ENCODE measurements around the gene ACAT2.
"Not testable (repeated sequence)": the region's sequence is repeated elsewhere in the genome, so short reads cannot be mapped to it uniquely, and the experiment has no call there.

The ACAT2 gene

DNA sequence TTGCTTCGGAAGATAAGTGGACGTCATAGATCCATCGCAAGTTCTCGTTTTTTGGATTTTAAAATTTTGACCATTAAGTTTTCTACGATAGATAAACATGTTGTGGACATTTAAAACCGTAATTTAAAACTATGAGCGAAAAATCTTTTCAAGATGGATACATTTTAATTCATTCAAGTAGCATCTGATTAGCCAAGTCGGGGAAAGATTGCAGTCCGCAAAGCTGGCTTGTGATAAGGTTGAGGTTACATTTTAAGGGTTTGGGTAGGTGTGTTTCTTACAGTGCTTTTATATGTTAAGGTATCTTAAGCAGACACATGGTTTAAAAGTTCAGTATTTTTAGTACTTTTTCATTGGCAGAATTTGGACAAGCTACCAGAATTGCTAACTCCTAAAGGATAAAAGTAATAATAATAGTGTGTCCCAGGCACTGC is 33.3 kb upstream of the ACAT2 start:
- Histone ChIP-seq H3K36me3 (ENCODE audit: control insufficient read depth, low read length) (peaks cover 72% of the 10 kb centered on the region), H3K27ac (ENCODE audit: low read depth, low read length) (0 out of 2 replicates have a peak overlapping the region, but pooled peaks have one; percentile 87), H3K4me3 (ENCODE audit: low read length) (peak overlapping the region; percentile 81), H3F3A (ENCODE audit: control insufficient read depth, insufficient read depth) (no peaks in the 10 kb centered on the region; the same call in 1 of the 2 replicates), H3K9me3 (ENCODE audit: control insufficient read depth, insufficient read depth, low read length) (no peaks in the 10 kb centered on the region), H3K4me2 (ENCODE audit: low read length) (peak overlapping the region; percentile 70), H3K79me2 (ENCODE audit: control insufficient read depth, low read length) (peaks cover 98% of the 10 kb centered on the region), H3K4me1 (ENCODE audit: control insufficient read depth, low read length) (peaks cover 51% of the 10 kb centered on the region), H3K27me3 (ENCODE audit: control insufficient read depth, low read length) (no peaks in the 10 kb centered on the region), H3K9me2 (replicated peaks; ENCODE audit: control insufficient read depth, low read length) (no peaks in the 10 kb centered on the region), H4K20me1 (ENCODE audit: control insufficient read depth, insufficient read depth, low read depth, low read length) (peaks cover 41% of the 10 kb centered on the region)
- no peak for TF ChIP-seq CTCF (IDR thresholded peaks at IDR 0.05; ENCODE audit: low read depth, low read length, poor library complexity, severe bottlenecking)
- no peak for TF ChIP-seq EZH2phosphoT487 (IDR thresholded peaks at IDR 0.05; ENCODE audit: borderline replicate concordance, low read length)

DNA sequence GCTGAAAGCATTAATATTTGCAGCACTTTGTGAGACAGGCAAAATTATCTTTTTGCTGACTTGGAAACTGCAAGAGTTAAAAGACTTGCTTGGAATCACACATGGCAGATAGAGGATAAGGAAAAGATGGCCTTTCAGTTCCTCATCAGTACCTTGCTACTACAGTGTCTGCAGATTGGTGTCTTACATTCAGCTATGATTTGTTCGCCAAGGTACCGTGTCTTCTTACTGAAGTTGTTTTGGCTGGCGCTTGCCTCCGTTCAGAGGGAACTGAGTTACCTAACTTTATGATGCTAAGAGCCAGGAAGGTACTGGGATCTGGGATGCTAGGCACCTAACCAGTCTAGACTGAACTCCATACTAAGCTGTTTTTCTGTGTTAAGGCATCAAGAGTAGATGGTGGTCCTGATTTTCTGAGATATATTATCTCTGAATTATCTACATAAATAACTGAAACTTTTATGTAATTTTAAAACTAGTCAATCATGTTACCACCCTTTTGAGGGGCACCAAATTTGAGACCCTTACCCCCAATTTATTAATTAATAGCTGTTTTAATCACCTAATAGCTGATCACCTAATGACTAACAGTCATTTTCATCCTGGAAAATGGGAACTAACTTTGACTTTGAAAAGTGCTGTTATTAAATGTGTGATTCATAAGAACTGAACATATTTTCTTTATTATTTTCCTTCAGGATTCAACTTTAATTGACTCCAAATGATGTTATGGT is 32.1 kb upstream of the ACAT2 start:
- peaks cover 52% of the 10 kb centered on the region for H3K4me1 ChIP-seq (ENCODE audit: control insufficient read depth, low read length)
- H3K9me3 ChIP-seq (ENCODE audit: control insufficient read depth, insufficient read depth, low read length) = no peaks in the 10 kb centered on the region
- no peak overlapping the region for H3K27ac ChIP-seq (ENCODE audit: low read depth, low read length)
- peaks cover 41% of the 10 kb centered on the region for H4K20me1 ChIP-seq (ENCODE audit: control insufficient read depth, insufficient read depth, low read depth, low read length)
- H3K4me2 ChIP-seq (ENCODE audit: low read length) = peak overlapping the region; percentile 70
- H3K4me3 ChIP-seq (ENCODE audit: low read length) = peak overlapping the region; percentile 81
- H3K27me3 ChIP-seq (ENCODE audit: control insufficient read depth, low read length) = no peaks in the 10 kb centered on the region
- H3K9me2 ChIP-seq (replicated peaks; ENCODE audit: control insufficient read depth, low read length) = no peaks in the 10 kb centered on the region
- H3F3A ChIP-seq (ENCODE audit: control insufficient read depth, insufficient read depth) = no peaks in the 10 kb centered on the region; the same call in 1 of the 2 replicates
- H3K79me2 ChIP-seq (ENCODE audit: control insufficient read depth, low read length) = peaks cover 98% of the 10 kb centered on the region
- no peak for TF ChIP-seq EZH2phosphoT487 (IDR thresholded peaks at IDR 0.05; ENCODE audit: borderline replicate concordance, low read length)
- no peak for TF ChIP-seq CTCF (IDR thresholded peaks at IDR 0.05; ENCODE audit: low read depth, low read length, poor library complexity, severe bottlenecking)
- H3K36me3 ChIP-seq (ENCODE audit: control insufficient read depth, low read length) = peaks cover 71% of the 10 kb centered on the region

GRCh38 chr6:159730332-159730676 is 31.5 kb upstream of the ACAT2 start:
- Histone ChIP-seq H3K4me1 (ENCODE audit: control insufficient read depth, low read length) (peaks cover 50% of the 10 kb centered on the region), H3K27ac (ENCODE audit: low read depth, low read length) (no peak overlapping the region), H3K27me3 (ENCODE audit: control insufficient read depth, low read length) (no peaks in the 10 kb centered on the region), H4K20me1 (ENCODE audit: control insufficient read depth, insufficient read depth, low read depth, low read length) (peaks cover 45% of the 10 kb centered on the region), H3F3A (ENCODE audit: control insufficient read depth, insufficient read depth) (no peaks in the 10 kb centered on the region; the same call in 1 of the 2 replicates), H3K4me2 (ENCODE audit: low read length) (peak overlapping the region; percentile 70), H3K9me3 (ENCODE audit: control insufficient read depth, insufficient read depth, low read length) (no peaks in the 10 kb centered on the region), H3K79me2 (ENCODE audit: control insufficient read depth, low read length) (peaks cover 98% of the 10 kb centered on the region), H3K36me3 (ENCODE audit: control insufficient read depth, low read length) (peaks cover 72% of the 10 kb centered on the region), H3K9me2 (replicated peaks; ENCODE audit: control insufficient read depth, low read length) (no peaks in the 10 kb centered on the region), H3K4me3 (ENCODE audit: low read length) (peak overlapping the region; percentile 81)
- TF ChIP-seq EZH2phosphoT487 (IDR thresholded peaks at IDR 0.05; ENCODE audit: borderline replicate concordance, low read length) (no peak), CTCF (IDR thresholded peaks at IDR 0.05; ENCODE audit: low read depth, low read length, poor library complexity, severe bottlenecking) (no peak)

GRCh38 chr6:159732550-159732949 is 29.3 kb upstream of the ACAT2 start:
- H3K9me2 ChIP-seq (replicated peaks; ENCODE audit: control insufficient read depth, low read length); H3K27ac ChIP-seq (ENCODE audit: low read depth, low read length); H3K4me3 ChIP-seq (ENCODE audit: low read length); H3F3A ChIP-seq (ENCODE audit: control insufficient read depth, insufficient read depth); H3K9me3 ChIP-seq (ENCODE audit: control insufficient read depth, insufficient read depth, low read length); H3K27me3 ChIP-seq (ENCODE audit: control insufficient read depth, low read length); H3K4me2 ChIP-seq (ENCODE audit: low read length): not testable (repeated sequence)
- Histone ChIP-seq H3K4me1 (ENCODE audit: control insufficient read depth, low read length) (peaks cover 47% of the 10 kb centered on the region), H3K36me3 (ENCODE audit: control insufficient read depth, low read length) (peaks cover 81% of the 10 kb centered on the region), H4K20me1 (ENCODE audit: control insufficient read depth, insufficient read depth, low read depth, low read length) (peaks cover 51% of the 10 kb centered on the region), H3K79me2 (ENCODE audit: control insufficient read depth, low read length) (peaks cover 100% of the 10 kb centered on the region)

DNA sequence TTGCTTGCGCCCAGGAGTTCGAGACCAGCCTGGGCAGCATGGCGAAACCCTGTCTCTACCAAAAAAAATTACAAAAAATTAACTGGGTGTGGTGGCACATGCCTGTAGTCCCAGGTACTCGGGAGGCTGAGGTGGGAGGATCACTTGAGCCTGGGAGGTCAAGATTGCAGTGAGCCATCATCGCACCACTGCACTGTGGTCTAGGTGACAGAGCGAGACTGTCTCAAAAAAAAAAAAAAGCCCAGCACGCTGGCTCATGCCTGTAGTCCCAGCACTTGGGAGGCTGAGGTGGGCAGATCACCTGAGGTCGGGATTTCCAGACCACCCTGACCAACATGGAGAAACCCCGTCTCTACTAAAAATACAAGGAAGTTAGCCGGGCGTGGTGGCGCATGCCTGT is 28.4 kb upstream of the ACAT2 start:
- Histone ChIP-seq H4K20me1 (ENCODE audit: control insufficient read depth, insufficient read depth, low read depth, low read length) (peaks cover 52% of the 10 kb centered on the region), H3K36me3 (ENCODE audit: control insufficient read depth, low read length) (peaks cover 82% of the 10 kb centered on the region), H3K79me2 (ENCODE audit: control insufficient read depth, low read length) (peaks cover 100% of the 10 kb centered on the region), H3K4me1 (ENCODE audit: control insufficient read depth, low read length) (peaks cover 47% of the 10 kb centered on the region)
- not testable (repeated sequence) for H3F3A ChIP-seq (ENCODE audit: control insufficient read depth, insufficient read depth); H3K27ac ChIP-seq (ENCODE audit: low read depth, low read length); H3K9me2 ChIP-seq (replicated peaks; ENCODE audit: control insufficient read depth, low read length); H3K9me3 ChIP-seq (ENCODE audit: control insufficient read depth, insufficient read depth, low read length); H3K4me2 ChIP-seq (ENCODE audit: low read length); H3K27me3 ChIP-seq (ENCODE audit: control insufficient read depth, low read length); H3K4me3 ChIP-seq (ENCODE audit: low read length)

Data from DOHH2 (cell line).